T-cell (primary cell): ENCODE measurements around the gene ZNF804A. TPM values are rescaled to one million over a fixed set of nuclear protein-coding genes. Genes with fewer than 3 reads are reported as not detected.

Source experiments
- ATAC-seq, 4 experiments: fragments of 200-7000 bp in 3 of 4; fragments of 150-1000 bp in 1 of 4; cut with Tn5 transposase; replicated peaks in 1 of 4; 1 replicate in 3 of 4; 2 replicates in 1 of 4; pipeline ENCODE4 v1.10.0; 2021; ENCODE audit warnings: moderate library complexity in 3 of 4, mild to moderate bottlenecking in 2 of 4, moderate number of reproducible peaks in 1 of 4
- CTCF ChIA-PET, 2 donors: fragments of 300-600 bp; sonication (Branson Sonifier 250); formaldehyde crosslinking; loops; one replicate each; lab custom pipeline; 2022; ENCODE audit warnings: antibody characterized with exemption in 2 of 2; lab: Charles Lee
- POLR2A ChIA-PET, 2 donors: fragments of 300-600 bp; sonication (Branson Sonifier 250); formaldehyde crosslinking; loops; one replicate each; lab custom pipeline; 2022; ENCODE audit warnings: antibody characterized with exemption in 2 of 2; lab: Charles Lee
- DNase-seq, 35 experiments: peaks; one replicate each; pipeline versions ENCODE4 v3.0.0 to v3.0.0-alpha.2; 2013 to 2023
- H3K27ac ChIP-seq: one replicate; pipeline ENCODE4 v1.5.1; 2013; ENCODE audit warnings: low read length
- H3K27me3 ChIP-seq, 2 experiments: replicated peaks in 1 of 2; 1 replicate in 1 of 2; 2 replicates in 1 of 2; pipeline versions ENCODE4 v1.6.1 to v1.7.0; 2013; ENCODE audit warnings: low read length in 1 of 2, mixed read lengths in 1 of 2; ENCODE audit not compliant: control insufficient read depth in 2 of 2, insufficient read depth in 2 of 2; ENCODE audit errors: extremely low read depth in 1 of 2
- H3K36me3 ChIP-seq, 2 donors: 1 replicate in 1 of 2; 2 replicates in 1 of 2; pipeline versions ENCODE4 v1.6.1 to v1.7.0; 2013; ENCODE audit warnings: low read length in 1 of 2; ENCODE audit not compliant: control insufficient read depth in 2 of 2, insufficient read depth in 1 of 2; ENCODE audit errors: extremely low read depth in 1 of 2
- H3K4me1 ChIP-seq, 2 experiments: 1 replicate in 1 of 2; 2 replicates in 1 of 2; pipeline versions ENCODE4 v1.6.1 to v1.7.0; 2013; ENCODE audit warnings: low read length in 2 of 2, mixed read lengths in 1 of 2; ENCODE audit not compliant: insufficient read depth in 2 of 2, control insufficient read depth in 1 of 2; ENCODE audit errors: extremely low read depth in 1 of 2
- H3K4me3 ChIP-seq, 2 donors: 1 replicate in 1 of 2; 2 replicates in 1 of 2; pipeline versions ENCODE4 v1.5.1 to v1.7.0; 2013; ENCODE audit warnings: mild to moderate bottlenecking in 2 of 2, low read length in 1 of 2, moderate library complexity in 1 of 2; ENCODE audit not compliant: control insufficient read depth in 1 of 2; ENCODE audit errors: extremely low read depth in 1 of 2
- H3K9me3 ChIP-seq: 2 replicates; pipeline ENCODE4 v1.7.0; 2013
- H3K27ac Mint-ChIP-seq, 2 donors: one replicate each; pipeline ENCODE4 v1.8.0; 2020 to 2021; ENCODE audit warnings: mild to moderate bottlenecking in 2 of 2, mixed read lengths in 2 of 2
- H3K27me3 Mint-ChIP-seq, 2 donors: one replicate each; pipeline ENCODE4 v1.8.0; 2021 to 2022; ENCODE audit warnings: mixed read lengths in 2 of 2
- H3K36me3 Mint-ChIP-seq: one replicate; pipeline ENCODE4 v1.8.0; 2021; ENCODE audit warnings: mixed read lengths
- H3K4me1 Mint-ChIP-seq, 3 donors: one replicate each; pipeline ENCODE4 v1.8.0; 2020 to 2022; ENCODE audit warnings: mixed read lengths in 3 of 3, mild to moderate bottlenecking in 1 of 3
- H3K4me3 Mint-ChIP-seq, 3 donors: one replicate each; pipeline ENCODE4 v1.8.0; 2020 to 2022; ENCODE audit warnings: mild to moderate bottlenecking in 3 of 3, mixed read lengths in 3 of 3, moderate library complexity in 3 of 3
- H3K9me3 Mint-ChIP-seq, 3 donors: one replicate each; pipeline ENCODE4 v1.8.0; 2020 to 2022; ENCODE audit warnings: mixed read lengths in 3 of 3
- WGBS: methylation state at CpG from one replicate; pipeline ENCODE4 v1.1.5; 2013; ENCODE audit warnings: missing lambda C conversion rate; ENCODE audit not compliant: insufficient coverage; 5-methylcytosine and 5-hydroxymethylcytosine counted together
- total RNA-seq, 35 experiments: library from RNA in 6 of 35; stranded (reverse) in 6 of 35; fragments of 120-200 nt in 1 of 35; gene quantifications; one replicate each; pipeline versions ENCODE4 v1.2.1 to v1.2.4 and lab custom pipeline; 2013 to 2026

ZNF804A gene
- total RNA-seq, 5 donors from 2014 or later (not counting 1 experiment from before 2014, with no cell fraction given): 0.06 to 0.13 (median 0.06) TPM; not detected in 2

DNA sequence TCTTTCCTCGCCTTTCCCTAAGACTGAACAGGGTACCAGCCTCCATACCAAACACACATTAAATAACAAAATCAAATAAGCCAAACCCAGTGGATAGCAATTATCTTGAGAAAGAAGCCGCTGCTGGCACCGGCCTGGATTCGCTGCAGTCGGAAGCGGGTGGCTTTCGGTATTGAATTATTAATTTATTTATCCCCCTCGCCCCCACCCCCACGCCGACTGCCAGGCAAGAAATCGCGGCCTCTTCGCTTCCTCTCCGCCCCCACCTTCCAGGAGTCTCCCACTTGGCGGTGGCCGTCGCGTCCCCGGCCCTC, 370 bp upstream of the ZNF804A start:
- Histone ChIP-seq H3K27ac (no peak overlapping the region), H3K36me3 (no peaks in the 10 kb centered on the region), H3K4me3 (peak overlapping the region in 1 of 2 donors; percentile 33), H3K27me3 (peaks cover 0 to 14% of the 10 kb centered on the region in 2 experiments), H3K9me3 (no peaks in the 10 kb centered on the region), H3K4me1 (no peaks in the 10 kb centered on the region)
- 13% methylated on average over 3 of the region's 19 CpGs for WGBS
- Mint-ChIP-seq H3K36me3 (no peaks in the 10 kb centered on the region), H3K4me1 (peaks cover 14 to 16% (median 14%) of the 10 kb centered on the region in 3 donors), H3K27ac (no peak overlapping the region), H3K9me3 (peaks cover 0 to under 1% (median 0%) of the 10 kb centered on the region in 3 donors), H3K4me3 (peak overlapping the region in 2 of 3 donors; percentile 34 to 35), H3K27me3 (peaks cover 33 to 39% of the 10 kb centered on the region in 2 donors)
- ATAC-seq: no peak
- peak in 1 of 35 experiments; percentile 1 for DNase-seq
- CTCF ChIA-PET: no interaction called here
- POLR2A ChIA-PET: no interaction called here

- ChIA-PET POLR2A (interaction anchor here in 1 of 2 donors (0.6 kb wide), 2 partner anchors 91 to 320 kb away, joined by 3 read pairs; no protein-coding TSS in a partner anchor), CTCF (no interaction called here)
- H3K9me3 Mint-ChIP-seq: no peaks in the 10 kb centered on the region
- H3K4me3 Mint-ChIP-seq: peak overlapping the region; percentile 43 to 69 (median 68)
- no peaks in the 10 kb centered on the region for H3K4me1 ChIP-seq
- H3K27ac Mint-ChIP-seq: no peak overlapping the region
- peak overlapping the region in 1 of 2 donors; percentile 44 for H3K4me3 ChIP-seq
- H3K36me3 Mint-ChIP-seq: no peaks in the 10 kb centered on the region
- no peaks in the 10 kb centered on the region for H3K36me3 ChIP-seq
- no peak for DNase-seq
- ATAC-seq: no peak
- peaks cover 14 to 16% (median 14%) of the 10 kb centered on the region in 3 donors for H3K4me1 Mint-ChIP-seq
- H3K9me3 ChIP-seq: no peaks in the 10 kb centered on the region
- H3K27me3 ChIP-seq: peaks cover 0 to 14% of the 10 kb centered on the region in 2 experiments
- no peak overlapping the region for H3K27ac ChIP-seq
- no CpG with 5 or more reads among the region's 7 CpGs for WGBS
- peaks cover 32 to 39% of the 10 kb centered on the region in 2 donors for H3K27me3 Mint-ChIP-seq
Measured at GRCh38 chr2:184599054-184599871, 934 bp downstream of the ZNF804A start.

DNA sequence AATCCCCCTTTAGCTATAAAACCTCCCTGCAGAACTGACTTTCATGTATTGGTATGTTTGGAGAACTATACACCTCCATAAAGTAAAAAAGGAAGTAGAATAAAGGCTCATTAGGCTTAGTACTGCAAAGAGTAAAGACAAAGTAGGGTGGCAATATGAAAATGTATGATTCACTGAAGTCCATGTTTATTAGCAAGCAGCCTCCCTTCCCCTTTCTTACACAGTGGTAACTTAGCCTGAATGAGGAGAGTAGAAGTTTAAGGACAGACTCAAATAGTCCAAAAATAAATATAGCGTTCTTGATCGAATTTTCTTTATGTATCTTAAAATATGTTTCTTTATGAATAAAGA, 1.5 kb downstream of the ZNF804A start:
- Histone ChIP-seq H3K4me3 (no peak overlapping the region), H3K4me1 (no peaks in the 10 kb centered on the region), H3K27me3 (peaks cover 0 to 14% of the 10 kb centered on the region in 2 experiments), H3K27ac (no peak overlapping the region), H3K36me3 (no peaks in the 10 kb centered on the region), H3K9me3 (no peaks in the 10 kb centered on the region)
- no peak overlapping the region for H3K4me3 Mint-ChIP-seq
- ChIA-PET POLR2A (interaction anchor here in 1 of 2 donors (0.6 kb wide), 1 partner anchor 320 kb away, joined by 3 read pairs; no protein-coding TSS in a partner anchor), CTCF (no interaction called here)
- no peak for DNase-seq
- H3K4me1 Mint-ChIP-seq: peaks cover 14 to 16% (median 14%) of the 10 kb centered on the region in 3 donors
- no peak for ATAC-seq
- peaks cover 29 to 39% of the 10 kb centered on the region in 2 donors for H3K27me3 Mint-ChIP-seq
- H3K27ac Mint-ChIP-seq: no peak overlapping the region
- WGBS: no CpG with 5 or more reads among the region's 2 CpGs
- H3K9me3 Mint-ChIP-seq: no peaks in the 10 kb centered on the region
- no peaks in the 10 kb centered on the region for H3K36me3 Mint-ChIP-seq

- Mint-ChIP-seq H3K4me1 (peaks cover 6 to 8% (median 7%) of the 10 kb centered on the region in 3 donors), H3K27me3 (peaks cover 12 to 18% of the 10 kb centered on the region in 2 donors), H3K9me3 (no peaks in the 10 kb centered on the region), H3K27ac (no peak overlapping the region), H3K4me3 (no peak overlapping the region), H3K36me3 (no peaks in the 10 kb centered on the region)
- no peak for ATAC-seq
- DNase-seq: no peak
- no peak overlapping the region for H3K4me3 ChIP-seq
- POLR2A ChIA-PET: no interaction called here
- CTCF ChIA-PET: no interaction called here
- no peaks in the 10 kb centered on the region for H3K4me1 ChIP-seq
- no peaks in the 10 kb centered on the region for H3K36me3 ChIP-seq
- H3K27me3 ChIP-seq: peaks cover 0 to 8% of the 10 kb centered on the region in 2 experiments
- no peaks in the 10 kb centered on the region for H3K9me3 ChIP-seq
- no peak overlapping the region for H3K27ac ChIP-seq
- no CpG with 5 or more reads among the region's 3 CpGs for WGBS
Measured at GRCh38 chr2:184602734-184603133, 4.4 kb downstream of the ZNF804A start.

DNA sequence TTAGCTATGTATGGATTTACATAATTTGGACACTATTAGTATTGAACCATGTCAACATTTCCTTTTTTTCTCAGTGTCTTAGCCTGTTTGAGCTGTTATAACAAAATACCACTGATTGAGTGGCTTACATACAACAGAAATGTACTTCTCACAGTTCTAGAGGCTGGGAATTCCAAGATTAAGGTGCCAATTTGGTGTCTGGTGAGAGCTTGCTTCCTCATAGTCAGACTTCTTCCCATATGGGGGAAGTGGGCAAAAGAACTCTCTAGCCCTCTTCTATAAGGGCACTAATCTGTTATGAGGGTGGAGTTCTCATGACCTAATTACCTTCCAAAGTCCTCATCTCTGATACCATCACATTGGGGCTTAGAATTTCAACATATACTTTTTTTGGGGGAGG, 12.6 kb downstream of the ZNF804A start:
- ChIA-PET CTCF (interaction anchor here in 1 of 2 donors (0.6 kb wide), 1 partner anchor 1534 kb away, joined by 3 read pairs; no protein-coding TSS in a partner anchor), POLR2A (no interaction called here)
- no peak for ATAC-seq
- Mint-ChIP-seq H3K27me3 (peaks cover 0 to 1% of the 10 kb centered on the region in 2 donors), H3K27ac (no peak overlapping the region), H3K9me3 (peaks cover 3 to 10% (median 10%) of the 10 kb centered on the region in 3 donors), H3K4me1 (no peaks in the 10 kb centered on the region), H3K36me3 (no peaks in the 10 kb centered on the region), H3K4me3 (no peak overlapping the region)
- Histone ChIP-seq H3K27ac (no peak overlapping the region), H3K4me3 (no peak overlapping the region), H3K27me3 (no peaks in the 10 kb centered on the region), H3K9me3 (no peaks in the 10 kb centered on the region), H3K4me1 (no peaks in the 10 kb centered on the region), H3K36me3 (no peaks in the 10 kb centered on the region)
- DNase-seq: no peak

DNA sequence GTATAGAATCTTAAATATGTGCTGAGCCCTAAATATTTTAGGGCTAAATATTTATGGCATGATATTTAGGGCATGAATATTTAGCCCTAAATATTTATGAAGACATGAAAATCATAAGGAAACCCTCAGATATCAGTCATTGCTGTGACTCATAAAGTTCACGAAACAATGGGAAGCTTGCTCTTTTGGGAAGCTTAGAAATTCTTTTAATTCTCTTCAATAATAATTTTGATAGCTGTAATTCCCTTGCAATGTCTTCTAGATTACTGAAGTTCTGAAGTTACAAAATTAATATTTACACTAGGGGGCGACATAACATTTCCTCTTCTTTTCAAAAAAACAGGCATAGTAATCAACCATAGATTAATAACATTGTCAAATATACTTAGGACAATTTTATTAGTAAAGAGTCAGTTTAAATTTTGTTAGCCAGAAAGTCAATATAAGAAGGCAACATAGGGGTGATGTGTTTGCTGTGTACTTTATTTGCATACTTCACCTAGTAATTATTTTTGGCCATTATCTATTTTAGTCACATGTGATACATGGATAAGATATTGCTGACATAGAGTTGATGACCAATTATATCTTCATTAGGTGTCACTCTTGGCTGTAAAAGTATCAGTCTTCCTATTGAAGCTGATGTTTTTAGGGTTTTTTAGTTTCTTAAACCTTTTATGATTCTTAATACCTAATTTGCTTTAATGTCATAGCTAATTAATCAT, 13.2 kb downstream of the ZNF804A start:
- Mint-ChIP-seq H3K4me3 (no peak overlapping the region), H3K27me3 (peaks cover 0 to 1% of the 10 kb centered on the region in 2 donors), H3K27ac (no peak overlapping the region), H3K4me1 (no peaks in the 10 kb centered on the region), H3K9me3 (peaks cover 3 to 10% (median 10%) of the 10 kb centered on the region in 3 donors), H3K36me3 (no peaks in the 10 kb centered on the region)
- H3K36me3 ChIP-seq: no peaks in the 10 kb centered on the region
- no CpG with 5 or more reads among the region's 2 CpGs for WGBS
- no peak for DNase-seq
- no peaks in the 10 kb centered on the region for H3K4me1 ChIP-seq
- H3K4me3 ChIP-seq: no peak overlapping the region
- H3K27ac ChIP-seq: no peak overlapping the region
- no peaks in the 10 kb centered on the region for H3K27me3 ChIP-seq
- H3K9me3 ChIP-seq: no peaks in the 10 kb centered on the region
- ATAC-seq: no peak
- POLR2A ChIA-PET: interaction anchor here in 1 of 2 donors (0.6 kb wide), 1 partner anchor 1052 kb away, joined by 6 read pairs; no protein-coding TSS in a partner anchor
- CTCF ChIA-PET: interaction anchor here in 1 of 2 donors (0.6 kb wide), 1 partner anchor 1535 kb away, joined by 3 read pairs; no protein-coding TSS in a partner anchor
